Mammary epithelial cell (primary cell): ENCODE measurements around the gene TULP1.

Experiments used
- CTCF ChIP-seq, 2 donors: IDR thresholded peaks in 1 of 2; conservative IDR thresholded peaks in 1 of 2; 2 replicates each; pipeline ENCODE4 v1.5.1; 2011 to 2012; ENCODE audit warnings: inconsistent platforms in 2 of 2, low read length in 2 of 2, mild to moderate bottlenecking in 2 of 2, control low read depth in 1 of 2, low read depth in 1 of 2; ENCODE audit not compliant: insufficient read depth in 1 of 2; ENCODE audit errors: extremely low read depth in 1 of 2
- EZH2 ChIP-seq: IDR thresholded peaks from 2 replicates; pipeline ENCODE4 v1.6.1; 2012; ENCODE audit warnings: low read length, inconsistent platforms, borderline replicate concordance

GRCh38 chr6:35483893-35484645 is 28.6 kb downstream of the TULP1 start:
- TF ChIP-seq CTCF (conservative IDR thresholded peaks at IDR 0.05 in 1 of 2, IDR thresholded peaks at IDR 0.05 in 1 of 2; ENCODE audit: extremely low read depth in 1 of 2, insufficient read depth in 1 of 2, low read depth in 1 of 2, low read length in 2 of 2): no peak
- no peak for TF ChIP-seq EZH2
